DND-41 (cell line): ENCODE results near the gene ACTN1.
A peak's percentile ranks its signal among the peaks of the same experiment; 100 is the strongest.

ENCODE experiments used
- ATAC-seq: fragments of 200-7000 bp; cut with Tn5 transposase; 3 replicates; pipeline ENCODE4 v1.9.1; 2021; ENCODE audit warnings: low read depth; ENCODE audit not compliant: insufficient read depth
- DNase-seq: peaks from one replicate; pipeline ENCODE4 v3.0.0-alpha.2; 2020
- H2AFZ ChIP-seq: 2 replicates; pipeline ENCODE4 v1.6.0; 2012; ENCODE audit warnings: low read depth, low read length
- H3K27ac ChIP-seq: 2 replicates; pipeline ENCODE4 v1.5.1; 2012; ENCODE audit warnings: low read length, inconsistent platforms
- H3K27me3 ChIP-seq: fragments of 200-600 bp; sonication (generic); 2 replicates; pipeline ENCODE4 v1.6.0; 2012; ENCODE audit warnings: low read length, mild to moderate bottlenecking, inconsistent platforms; ENCODE audit not compliant: insufficient read depth, poor library complexity
- H3K36me3 ChIP-seq: 2 replicates; pipeline ENCODE4 v1.5.1; 2012; ENCODE audit warnings: low read length, inconsistent platforms; ENCODE audit not compliant: insufficient read depth
- H3K4me1 ChIP-seq: 2 replicates; pipeline ENCODE4 v1.5.1; 2012; ENCODE audit warnings: mild to moderate bottlenecking, low read length; ENCODE audit not compliant: insufficient read depth
- H3K4me2 ChIP-seq: 2 replicates; pipeline ENCODE4 v1.6.0; 2012; ENCODE audit warnings: mild to moderate bottlenecking, moderate library complexity, low read length, inconsistent platforms; ENCODE audit not compliant: insufficient read depth
- H3K4me3 ChIP-seq, 2 experiments: fragments of 200-600 bp in 1 of 2; shearing (Covaris generic) in 1 of 2; 2 replicates each; pipeline ENCODE4 v1.5.1; 2012 to 2016; ENCODE audit warnings: inconsistent platforms in 2 of 2, low read length in 2 of 2, mild to moderate bottlenecking in 2 of 2, low read depth in 1 of 2, moderate library complexity in 1 of 2
- H3K79me2 ChIP-seq: 2 replicates; pipeline ENCODE4 v1.6.0; 2012; ENCODE audit warnings: low read length, inconsistent platforms; ENCODE audit not compliant: insufficient read depth
- H3K9ac ChIP-seq: 2 replicates; pipeline ENCODE4 v1.6.0; 2012; ENCODE audit warnings: low read depth, mild to moderate bottlenecking, inconsistent platforms, low read length, moderate library complexity
- H3K9me3 ChIP-seq: 2 replicates; pipeline ENCODE4 v1.5.1; 2012; ENCODE audit warnings: low read length, moderate library complexity, mild to moderate bottlenecking, inconsistent platforms; ENCODE audit not compliant: insufficient read depth, severe bottlenecking
- H4K20me1 ChIP-seq: 2 replicates; pipeline ENCODE4 v1.6.0; 2012; ENCODE audit warnings: low read length; ENCODE audit not compliant: insufficient read depth
- EZH2 ChIP-seq: IDR thresholded peaks from 3 replicates; pipeline ENCODE4 v1.6.1; 2012; ENCODE audit warnings: borderline replicate concordance, low read depth, mild to moderate bottlenecking, moderate library complexity, low read length, inconsistent platforms; ENCODE audit not compliant: severe bottlenecking
- TF ChIP-seq, protein P1 (sequence below): IDR thresholded peaks from 2 replicates; pipeline ENCODE4 v1.5.1; 2012; ENCODE audit warnings: borderline replicate concordance, low read length, moderate library complexity, mild to moderate bottlenecking; ENCODE audit not compliant: poor library complexity, severe bottlenecking; ENCODE audit errors: extremely low read depth

Gene ACTN1

DNA sequence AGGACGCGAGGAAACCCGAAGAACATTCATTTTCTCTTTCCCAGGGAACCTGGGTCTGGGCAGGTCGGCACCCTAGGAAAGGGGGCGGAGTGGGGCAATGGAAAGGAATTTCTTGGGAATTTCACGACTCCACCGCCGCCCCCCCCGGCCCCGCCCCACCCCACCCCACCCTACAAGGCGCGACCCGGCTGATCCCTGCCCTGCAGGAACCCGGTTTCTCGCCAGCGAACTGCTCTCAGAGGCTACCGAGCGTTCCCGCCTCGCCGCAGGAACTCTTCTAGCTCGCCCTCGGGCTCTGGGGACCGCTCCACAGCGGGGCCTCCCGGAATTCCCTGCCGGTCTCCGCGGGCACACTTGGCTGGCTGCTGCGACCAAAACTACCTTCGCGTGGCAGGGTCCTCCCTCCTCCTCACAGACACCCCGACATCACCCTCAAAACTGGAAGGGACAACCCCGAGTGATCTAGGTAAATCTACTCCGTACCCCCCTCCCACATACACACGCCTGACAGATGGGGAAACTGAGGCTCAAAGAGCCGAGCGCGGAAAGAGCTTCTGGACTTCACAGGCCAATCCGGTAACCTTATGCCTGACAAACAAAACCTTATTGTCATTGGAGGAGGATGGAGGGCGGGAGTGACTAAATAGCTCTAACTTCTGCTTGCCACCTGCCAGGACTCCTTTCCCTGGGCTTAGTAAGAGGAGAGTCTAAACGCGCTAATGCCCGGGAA is 785 bp upstream of the ACTN1 start:
- no peak for TF ChIP-seq EZH2
- TF ChIP-seq, protein P1, sequence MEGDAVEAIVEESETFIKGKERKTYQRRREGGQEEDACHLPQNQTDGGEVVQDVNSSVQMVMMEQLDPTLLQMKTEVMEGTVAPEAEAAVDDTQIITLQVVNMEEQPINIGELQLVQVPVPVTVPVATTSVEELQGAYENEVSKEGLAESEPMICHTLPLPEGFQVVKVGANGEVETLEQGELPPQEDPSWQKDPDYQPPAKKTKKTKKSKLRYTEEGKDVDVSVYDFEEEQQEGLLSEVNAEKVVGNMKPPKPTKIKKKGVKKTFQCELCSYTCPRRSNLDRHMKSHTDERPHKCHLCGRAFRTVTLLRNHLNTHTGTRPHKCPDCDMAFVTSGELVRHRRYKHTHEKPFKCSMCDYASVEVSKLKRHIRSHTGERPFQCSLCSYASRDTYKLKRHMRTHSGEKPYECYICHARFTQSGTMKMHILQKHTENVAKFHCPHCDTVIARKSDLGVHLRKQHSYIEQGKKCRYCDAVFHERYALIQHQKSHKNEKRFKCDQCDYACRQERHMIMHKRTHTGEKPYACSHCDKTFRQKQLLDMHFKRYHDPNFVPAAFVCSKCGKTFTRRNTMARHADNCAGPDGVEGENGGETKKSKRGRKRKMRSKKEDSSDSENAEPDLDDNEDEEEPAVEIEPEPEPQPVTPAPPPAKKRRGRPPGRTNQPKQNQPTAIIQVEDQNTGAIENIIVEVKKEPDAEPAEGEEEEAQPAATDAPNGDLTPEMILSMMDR = no peak
- Histone ChIP-seq H3K9me3 (no peaks in the 10 kb centered on the region), H3K9ac (peak overlapping the region; percentile 90), H3K4me1 (peaks cover 30% of the 10 kb centered on the region), H3K79me2 (peaks cover 37% of the 10 kb centered on the region), H4K20me1 (peaks cover 25% of the 10 kb centered on the region), H3K4me2 (peak overlapping the region; percentile 76), H3K4me3 (peak overlapping the region; percentile 70 to 80; a peak in 3 of 4 replicates), H2AFZ (peak overlapping the region; percentile 70; the same call in 1 of the 2 replicates), H3K36me3 (peaks cover 21% of the 10 kb centered on the region), H3K27me3 (peaks cover 13% of the 10 kb centered on the region), H3K27ac (no peak overlapping the region)
- ATAC-seq = no peak
- peak; percentile 16 for DNase-seq

- Histone ChIP-seq H2AFZ (peak overlapping the region; percentile 63), H3K36me3 (peaks cover 35% of the 10 kb centered on the region), H3K9ac (peak overlapping the region; percentile 90), H4K20me1 (peaks cover 38% of the 10 kb centered on the region), H3K4me3 (peak overlapping the region; percentile 70 to 80; a peak in 3 of 4 replicates), H3K27ac (peak overlapping the region; percentile 82), H3K4me2 (peak overlapping the region; percentile 76), H3K9me3 (no peaks in the 10 kb centered on the region), H3K27me3 (peaks cover 13% of the 10 kb centered on the region), H3K4me1 (peaks cover 30% of the 10 kb centered on the region), H3K79me2 (peaks cover 51% of the 10 kb centered on the region)
- DNase-seq = peak; percentile 70
- TF ChIP-seq EZH2 = no peak
- TF ChIP-seq, protein P1 = peak; percentile 16
- ATAC-seq = peak; percentile 53
These were observed 760 bp downstream of the ACTN1 start for GRCh38 chr14:68978172-68978911.

DNA sequence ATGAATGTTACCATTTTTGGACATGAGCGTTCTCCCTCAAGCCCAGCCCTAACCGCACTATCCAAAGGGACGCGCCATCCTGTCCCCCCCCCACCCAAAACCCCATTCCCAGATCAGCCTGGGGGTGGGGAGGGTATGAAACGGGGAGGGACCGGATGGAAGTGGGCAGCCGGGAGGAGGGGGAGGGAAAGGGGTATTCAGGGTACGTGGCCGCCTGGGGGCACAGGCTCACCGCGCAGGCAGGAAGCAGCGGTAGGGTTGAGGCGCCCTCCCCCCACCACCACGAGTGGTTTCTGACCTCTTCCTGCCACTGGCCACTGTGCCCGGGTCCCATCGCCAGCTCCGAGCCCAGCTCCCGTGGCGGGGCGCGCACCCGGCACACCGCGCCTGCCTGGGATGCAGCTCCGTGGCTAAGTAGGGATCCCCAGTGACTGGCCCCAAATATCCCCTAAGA is 1.4 kb downstream of the ACTN1 start:
- Histone ChIP-seq H3K4me2 (peak overlapping the region; percentile 76), H3K4me1 (peaks cover 30% of the 10 kb centered on the region)

More for the DNA sequence above, 1.4 kb downstream of the ACTN1 start:
- Histone ChIP-seq H3K9me3 (no peaks in the 10 kb centered on the region), H2AFZ (peak overlapping the region; percentile 63), H3K27me3 (peaks cover 13% of the 10 kb centered on the region), H3K27ac (peak overlapping the region; percentile 82), H3K9ac (peak overlapping the region; percentile 90), H3K36me3 (peaks cover 41% of the 10 kb centered on the region), H3K4me3 (peak overlapping the region; percentile 70 to 80; a peak in 3 of 4 replicates), H4K20me1 (peaks cover 43% of the 10 kb centered on the region), H3K79me2 (peaks cover 57% of the 10 kb centered on the region)
- TF ChIP-seq, protein P1 = peak; percentile 29
- no peak for TF ChIP-seq EZH2
- ATAC-seq = peak; percentile 48
- peak; percentile 82 for DNase-seq
